GM13977 (cell line): ENCODE results near the gene GSTA1.
"Not testable (repeated sequence)": the region's sequence is repeated elsewhere in the genome, so short reads cannot be mapped to it uniquely, and the experiment has no call there.

Source experiments
- DNase-seq: peaks from one replicate; pipeline ENCODE4 v3.0.0; 2012; ENCODE audit warnings: low spot score
- in situ Hi-C: fragments of 300-500 bp; cut with MboI; formaldehyde crosslinking; loops from one replicate; pipeline ENCODE4 v1.12.0; 2022; ENCODE audit warnings: low sequenced_read_pairs, low pct_unique_long_range_greater_than_20kb, mixed read lengths, inconsistent platforms; ENCODE audit not compliant: unreplicated experiment
- TF ChIP-seq, protein P1 (sequence below): IDR thresholded peaks from 2 replicates; pipeline ENCODE4 v1.5.1; 2012; ENCODE audit warnings: mild to moderate bottlenecking, control low read depth; ENCODE audit not compliant: insufficient read depth; ENCODE audit errors: extremely low read depth, missing control alignments

Gene GSTA1

DNA sequence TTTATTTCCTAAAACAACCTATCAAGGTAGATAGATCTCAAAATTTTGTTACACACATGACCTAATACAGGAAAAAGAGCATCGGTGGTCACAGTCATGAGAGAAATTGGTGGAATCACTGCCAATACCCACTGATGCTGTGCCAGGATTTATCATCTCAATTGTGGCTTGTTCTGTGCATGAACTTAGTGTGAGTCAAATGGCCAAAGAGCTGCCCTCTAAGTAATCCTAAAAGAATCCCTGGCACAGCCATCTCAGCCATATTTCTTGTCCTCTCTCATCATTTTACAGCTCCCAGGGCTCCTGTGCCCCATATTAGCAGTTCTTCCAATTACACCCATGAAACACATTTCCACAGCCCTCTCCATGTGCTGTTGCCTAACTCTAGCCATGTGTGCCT, 30.9 kb upstream of the GSTA1 start:
- in situ Hi-C loops, result no loop called here
- DNase-seq, result no peak
- TF ChIP-seq, protein P1, sequence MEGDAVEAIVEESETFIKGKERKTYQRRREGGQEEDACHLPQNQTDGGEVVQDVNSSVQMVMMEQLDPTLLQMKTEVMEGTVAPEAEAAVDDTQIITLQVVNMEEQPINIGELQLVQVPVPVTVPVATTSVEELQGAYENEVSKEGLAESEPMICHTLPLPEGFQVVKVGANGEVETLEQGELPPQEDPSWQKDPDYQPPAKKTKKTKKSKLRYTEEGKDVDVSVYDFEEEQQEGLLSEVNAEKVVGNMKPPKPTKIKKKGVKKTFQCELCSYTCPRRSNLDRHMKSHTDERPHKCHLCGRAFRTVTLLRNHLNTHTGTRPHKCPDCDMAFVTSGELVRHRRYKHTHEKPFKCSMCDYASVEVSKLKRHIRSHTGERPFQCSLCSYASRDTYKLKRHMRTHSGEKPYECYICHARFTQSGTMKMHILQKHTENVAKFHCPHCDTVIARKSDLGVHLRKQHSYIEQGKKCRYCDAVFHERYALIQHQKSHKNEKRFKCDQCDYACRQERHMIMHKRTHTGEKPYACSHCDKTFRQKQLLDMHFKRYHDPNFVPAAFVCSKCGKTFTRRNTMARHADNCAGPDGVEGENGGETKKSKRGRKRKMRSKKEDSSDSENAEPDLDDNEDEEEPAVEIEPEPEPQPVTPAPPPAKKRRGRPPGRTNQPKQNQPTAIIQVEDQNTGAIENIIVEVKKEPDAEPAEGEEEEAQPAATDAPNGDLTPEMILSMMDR, result no peak

DNA sequence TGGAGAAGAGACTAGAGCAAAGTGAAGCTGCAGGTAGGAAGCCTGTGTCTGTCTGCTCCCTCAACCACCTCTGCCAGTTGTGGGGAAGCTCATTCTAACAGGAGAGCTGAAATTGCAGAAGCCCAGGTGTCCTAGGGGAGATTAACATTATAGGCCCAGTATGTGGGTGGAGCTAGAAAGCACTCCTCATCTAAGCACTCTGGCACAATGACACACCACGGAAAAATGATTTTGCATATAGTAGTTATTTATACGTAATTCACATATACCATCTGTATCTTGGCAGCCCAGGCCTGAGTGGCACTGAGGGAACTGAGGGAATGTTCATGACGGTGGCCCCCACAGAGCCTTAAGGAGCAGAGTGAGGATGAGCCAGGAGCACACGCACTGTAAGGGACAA, 27.3 kb upstream of the GSTA1 start:
- DNase-seq, in situ Hi-C loops: not testable (repeated sequence)

GRCh38 chr6:52829046-52829817, 25.6 kb upstream of the GSTA1 start:
- in situ Hi-C loops, result loop anchor here (5.0 kb wide), 1 partner anchor 42 kb away; no protein-coding TSS in a partner anchor
- TF ChIP-seq, protein P1, result no peak
- no peak for DNase-seq

DNA sequence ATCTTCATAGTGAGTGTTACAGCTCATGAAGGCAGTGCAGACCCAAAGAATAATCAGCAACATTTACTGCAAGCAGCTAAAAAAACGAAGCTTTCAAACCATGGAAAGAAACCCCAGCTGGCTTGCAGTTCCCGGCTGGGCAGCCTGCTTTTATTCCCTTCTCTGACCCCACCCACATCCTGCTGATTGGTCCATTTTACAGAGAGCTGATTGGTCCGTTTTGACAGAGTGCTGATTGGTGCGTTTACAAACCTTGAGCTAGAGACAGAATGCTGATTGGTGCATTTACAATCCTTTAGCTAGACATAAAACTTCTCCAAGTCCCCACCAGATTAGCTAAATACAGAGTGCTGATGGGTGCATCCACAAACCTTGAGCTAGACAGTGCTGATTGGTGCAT, 25.0 kb upstream of the GSTA1 start:
- not testable (repeated sequence) for DNase-seq
- in situ Hi-C loops, result loop anchor here (5.0 kb wide), 1 partner anchor 41 kb away; no protein-coding TSS in a partner anchor

DNA sequence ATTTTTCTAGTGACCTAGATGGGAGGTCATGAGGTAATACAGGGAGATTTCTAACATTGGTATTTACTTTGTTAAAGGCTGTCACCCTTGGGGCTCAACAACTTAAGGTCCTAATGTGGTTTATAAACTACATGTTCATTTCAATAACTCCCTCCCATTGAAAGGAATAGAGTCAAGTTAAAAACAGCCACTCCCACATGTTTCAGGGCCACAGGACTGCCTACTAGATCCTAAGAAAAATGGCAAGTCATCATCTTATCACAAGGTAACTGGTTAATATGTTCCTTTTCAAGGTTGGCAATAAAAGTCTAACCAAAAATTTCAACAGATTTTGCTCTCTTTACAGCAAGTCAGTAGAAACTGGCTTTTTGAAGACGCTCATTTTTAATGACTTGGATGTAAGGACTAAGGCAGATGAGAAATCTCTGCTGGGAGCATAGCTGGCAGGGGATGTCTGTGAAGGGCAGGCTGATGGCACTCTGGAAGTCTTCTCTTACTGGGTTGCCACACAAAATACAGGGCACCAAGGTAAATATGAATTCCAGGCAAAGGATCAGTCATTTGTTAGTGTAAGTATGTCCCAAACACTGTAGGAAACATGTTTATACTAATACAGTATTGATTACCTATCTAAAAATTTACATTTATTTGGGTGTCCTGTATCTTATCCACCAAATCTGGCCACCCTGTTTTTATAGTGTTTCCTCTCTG, 23.6 kb upstream of the GSTA1 start:
- in situ Hi-C loops, result loop anchor here (5.0 kb wide), 1 partner anchor 40 kb away; no protein-coding TSS in a partner anchor
- not testable (repeated sequence) for DNase-seq

GRCh38 chr6:52826513-52826912, 22.9 kb upstream of the GSTA1 start:
- TF ChIP-seq, protein P1, result no peak
- in situ Hi-C loops, result loop anchor here (5.0 kb wide), 1 partner anchor 39 kb away; no protein-coding TSS in a partner anchor

DNA sequence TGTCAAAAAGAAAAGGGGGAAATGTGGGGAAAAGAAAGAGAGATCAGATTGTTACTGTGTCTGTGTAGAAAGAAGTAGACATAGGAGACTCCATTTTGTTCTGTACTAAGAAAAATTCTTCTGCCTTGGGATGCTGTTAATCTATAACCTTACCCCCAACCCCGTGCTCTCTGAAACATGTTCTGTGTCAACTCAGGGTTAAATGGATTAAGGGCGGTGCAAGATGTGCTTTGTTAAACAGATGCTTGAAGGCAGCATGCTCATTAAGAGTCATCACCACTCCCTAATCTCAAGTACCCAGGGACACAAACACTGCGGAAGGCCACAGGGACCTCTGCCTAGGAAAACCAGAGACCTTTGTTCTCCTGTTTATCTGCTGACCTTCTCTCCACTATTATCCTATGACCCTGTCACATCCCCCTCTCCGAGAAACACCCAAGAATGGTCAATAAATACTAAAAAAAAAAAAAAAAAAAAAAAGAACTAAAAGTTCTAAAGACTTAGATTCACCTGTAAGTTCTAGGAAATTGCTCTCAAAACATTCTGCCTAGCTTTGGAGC, 22.4 kb upstream of the GSTA1 start:
- in situ Hi-C loops, result loop anchor here (5.0 kb wide), 1 partner anchor 39 kb away; no protein-coding TSS in a partner anchor
- not testable (repeated sequence) for DNase-seq

More at GRCh38 chr6:52826513-52826912, 22.9 kb upstream of the GSTA1 start:
- no peak for DNase-seq

DNA sequence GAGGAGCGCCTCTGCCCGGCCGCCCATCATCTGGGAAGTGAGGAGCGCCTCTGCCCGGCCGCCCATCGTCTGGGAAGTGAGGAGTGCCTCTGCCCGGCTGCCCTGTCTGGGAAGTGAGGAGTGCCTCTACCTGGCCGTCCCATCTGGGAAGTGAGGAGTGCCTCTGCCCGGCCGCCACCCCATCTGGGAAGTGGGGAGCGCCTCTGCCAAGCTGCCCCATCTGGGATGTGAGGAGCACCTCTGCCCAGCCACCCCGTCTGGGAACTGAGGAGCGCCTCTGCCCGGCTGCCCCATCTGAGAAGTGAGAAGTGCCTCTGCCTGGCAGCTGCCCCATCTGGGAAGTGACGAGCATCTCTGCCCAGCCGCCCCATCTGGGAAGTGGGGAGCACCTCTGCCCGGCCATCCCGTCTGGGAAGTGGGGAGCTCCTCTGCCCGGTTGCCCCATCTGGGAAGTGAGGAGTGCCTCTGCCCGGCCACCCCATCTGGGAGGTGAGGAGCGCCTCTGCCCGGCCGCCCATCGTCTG, 21.7 kb upstream of the GSTA1 start:
- not testable (repeated sequence) for DNase-seq
- in situ Hi-C loops, result loop anchor here (5.0 kb wide), 1 partner anchor 38 kb away; no protein-coding TSS in a partner anchor

- in situ Hi-C loops, result no loop called here
- no peak for DNase-seq
- TF ChIP-seq, protein P1, result no peak
Measured at GRCh38 chr6:52821842-52822241, 18.2 kb upstream of the GSTA1 start.
